Right renal cortex interstitium (tissue), 3 donors: ENCODE results near the gene TGFA. TPM values are rescaled to one million over a fixed set of nuclear protein-coding genes. Genes with fewer than 3 reads are reported as not detected.

ENCODE experiments used
- DNase-seq, 3 donors: peaks; one replicate each; pipeline ENCODE4 v3.0.0-alpha.2; 2013; ENCODE audit warnings: low read depth in 3 of 3, low spot score in 2 of 3
- polyA plus RNA-seq, 3 donors: library from polyadenylated mRNA; unstranded; fragments of 120-200 nt; gene quantifications; one replicate each; pipeline ENCODE4 v1.2.1, GENCODE V29; 2013; ENCODE audit not compliant: insufficient read length in 3 of 3

Gene TGFA
- 10 to 100 TPM; 15.8 to 18.5 (median 17.6) TPM for polyA plus RNA-seq

- DNase-seq: no peak
Measured at GRCh38 chr2:70553584-70554337, at the start of gene TGFA. TSS of gene TGFA (minus strand) at chr2:70553826. CDS start at chr2:70553767, 59 bp downstream.

- DNase-seq: no peak
Measured at GRCh38 chr2:70603066-70603465, 49.4 kb upstream of the TGFA start.

- no peak for DNase-seq
Measured at GRCh38 chr2:70598197-70598596, 44.6 kb upstream of the TGFA start.

GRCh38 chr2:70596739-70597138 is 43.1 kb upstream of the TGFA start:
- DNase-seq: no peak

GRCh38 chr2:70596293-70596692 is 42.7 kb upstream of the TGFA start:
- DNase-seq: no peak

GRCh38 chr2:70583091-70583490 is 29.5 kb upstream of the TGFA start:
- DNase-seq: no peak

GRCh38 chr2:70580352-70580751 is 26.7 kb upstream of the TGFA start:
- no peak for DNase-seq

- DNase-seq: no peak
Measured at GRCh38 chr2:70574618-70575017, 21.0 kb upstream of the TGFA start.

- no peak for DNase-seq
Measured at GRCh38 chr2:70574109-70574508, 20.5 kb upstream of the TGFA start.

- DNase-seq: no peak
Measured at GRCh38 chr2:70570041-70570661, 16.5 kb upstream of the TGFA start.

GRCh38 chr2:70569559-70569958 is 15.9 kb upstream of the TGFA start:
- no peak for DNase-seq

GRCh38 chr2:70566906-70567305 is 13.3 kb upstream of the TGFA start:
- no peak for DNase-seq

- no peak for DNase-seq
Measured at GRCh38 chr2:70566464-70566863, 12.8 kb upstream of the TGFA start.

- DNase-seq: no peak
Measured at GRCh38 chr2:70565039-70565731, 11.6 kb upstream of the TGFA start.

GRCh38 chr2:70561893-70562292 is 8.3 kb upstream of the TGFA start:
- DNase-seq: no peak

GRCh38 chr2:70560442-70560841 is 6.8 kb upstream of the TGFA start:
- DNase-seq: no peak

GRCh38 chr2:70560040-70560439 is 6.4 kb upstream of the TGFA start:
- DNase-seq: no peak

- DNase-seq: no peak
Measured at GRCh38 chr2:70558195-70558808, 4.7 kb upstream of the TGFA start.

- no peak for DNase-seq
Measured at GRCh38 chr2:70557171-70557838, 3.7 kb upstream of the TGFA start.

- no peak for DNase-seq
Measured at GRCh38 chr2:70556608-70557007, 3.0 kb upstream of the TGFA start.
